HG03457 (cell line): ENCODE results near the gene CLEC19A.
"Not testable (repeated sequence)": the region's sequence is repeated elsewhere in the genome, so short reads cannot be mapped to it uniquely, and the experiment has no call there.

Experiments
- ATAC-seq: cut with Tn5 transposase; IDR thresholded peaks from one replicate; pipeline ENCODE4 v1.9.1; 2021; ENCODE audit warnings: moderate number of reproducible peaks; ENCODE audit not compliant: unreplicated experiment

Gene CLEC19A

DNA sequence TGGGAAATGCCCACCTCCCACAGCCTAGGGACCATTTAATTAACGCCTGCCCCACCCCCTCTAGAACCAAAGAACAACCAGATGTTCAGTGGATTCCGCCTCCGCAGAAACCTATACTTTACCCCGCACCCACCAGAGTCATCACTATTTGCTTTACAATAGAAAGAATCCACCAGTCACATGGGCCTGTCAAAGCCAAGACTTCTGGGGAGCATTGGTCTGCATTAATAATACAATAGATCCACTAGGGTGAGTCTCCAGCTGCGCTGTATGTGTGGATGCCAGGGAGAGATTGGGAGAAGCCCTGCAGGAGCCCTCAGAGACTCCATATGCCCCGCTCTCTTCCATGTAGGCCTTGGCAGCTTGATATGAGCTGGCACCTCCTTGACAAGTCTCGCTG lies 31.3 kb downstream of the CLEC19A start:
- ATAC-seq, result no peak

DNA sequence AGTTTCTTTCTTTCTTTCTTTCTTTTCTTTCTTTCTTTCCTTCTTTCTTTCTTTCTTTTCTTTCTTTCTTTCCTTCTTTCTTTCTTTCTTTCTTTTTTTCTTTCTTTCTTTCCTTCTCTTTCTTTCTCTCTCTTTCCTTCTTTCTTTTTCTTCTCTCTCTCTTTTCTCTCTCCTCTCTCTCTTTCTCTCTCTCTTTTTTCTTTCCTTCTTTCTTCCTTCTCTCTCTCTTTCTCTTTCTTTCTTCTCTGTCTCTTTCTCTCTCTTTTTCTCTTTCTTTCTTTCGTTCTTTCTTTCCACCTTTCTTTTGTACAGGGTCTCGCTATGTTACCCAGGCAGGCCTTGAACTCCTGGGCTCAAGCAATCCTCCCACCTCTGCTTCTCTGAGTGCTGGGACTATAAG lies 35.7 kb downstream of the CLEC19A start:
- not testable (repeated sequence) for ATAC-seq

DNA sequence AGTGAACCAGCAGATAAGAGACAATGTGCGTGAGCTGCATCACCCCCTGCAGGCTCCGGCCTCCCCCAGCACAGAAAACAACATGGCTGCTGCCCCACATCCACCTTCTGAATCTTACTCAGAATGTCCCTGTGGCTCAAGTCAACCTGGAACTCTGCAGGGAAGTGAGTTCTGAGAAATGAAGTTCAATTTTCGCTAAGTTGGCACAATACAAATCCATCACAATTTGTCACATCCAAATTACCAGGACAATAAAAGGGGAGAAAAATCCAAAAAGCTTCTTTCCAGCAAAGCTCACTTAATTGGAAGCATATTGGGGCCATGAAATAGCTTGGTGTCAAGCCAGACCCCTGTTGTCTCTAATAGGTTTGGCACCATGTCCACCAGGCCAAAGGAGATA lies 38.1 kb downstream of the CLEC19A start:
- no peak for ATAC-seq

DNA sequence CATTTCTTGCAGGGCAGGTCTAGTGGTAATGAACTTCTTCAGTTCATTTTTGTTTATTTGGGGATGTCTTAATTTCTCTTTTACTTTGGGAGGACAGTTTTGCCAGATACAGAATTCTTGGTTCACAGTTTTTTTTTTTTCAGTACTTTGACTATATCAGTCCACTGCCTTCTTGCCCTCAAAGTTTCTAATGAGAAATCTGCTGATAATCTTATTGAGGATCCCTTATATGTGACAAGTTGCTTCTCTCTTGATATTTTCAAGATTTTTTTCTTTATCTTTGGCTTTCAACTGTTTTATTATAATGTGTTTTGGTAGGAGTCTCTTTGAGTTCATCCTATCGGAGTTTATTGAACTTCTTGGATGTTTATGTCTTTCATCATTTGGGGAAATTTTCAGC lies 42.8 kb downstream of the CLEC19A start:
- no peak for ATAC-seq

DNA sequence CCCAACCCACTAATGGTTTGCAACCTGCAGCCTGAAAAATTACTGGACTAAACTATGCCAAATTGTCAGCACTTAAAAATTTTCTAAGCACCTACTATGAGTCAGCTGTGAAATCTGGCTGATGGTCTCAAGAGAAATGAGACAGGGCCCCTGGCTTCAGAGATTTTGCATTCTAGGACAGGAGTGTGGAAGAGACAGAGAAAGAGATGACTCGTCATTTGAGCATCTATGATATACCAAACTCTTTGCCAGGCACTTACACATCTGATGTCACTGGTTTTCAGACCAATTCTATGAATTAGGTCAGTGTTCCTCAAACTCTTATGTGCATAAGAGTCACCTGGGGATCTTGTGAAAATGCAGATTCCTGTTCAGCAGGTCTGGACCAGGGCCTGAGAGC lies 44.4 kb downstream of the CLEC19A start:
- ATAC-seq, result no peak

DNA sequence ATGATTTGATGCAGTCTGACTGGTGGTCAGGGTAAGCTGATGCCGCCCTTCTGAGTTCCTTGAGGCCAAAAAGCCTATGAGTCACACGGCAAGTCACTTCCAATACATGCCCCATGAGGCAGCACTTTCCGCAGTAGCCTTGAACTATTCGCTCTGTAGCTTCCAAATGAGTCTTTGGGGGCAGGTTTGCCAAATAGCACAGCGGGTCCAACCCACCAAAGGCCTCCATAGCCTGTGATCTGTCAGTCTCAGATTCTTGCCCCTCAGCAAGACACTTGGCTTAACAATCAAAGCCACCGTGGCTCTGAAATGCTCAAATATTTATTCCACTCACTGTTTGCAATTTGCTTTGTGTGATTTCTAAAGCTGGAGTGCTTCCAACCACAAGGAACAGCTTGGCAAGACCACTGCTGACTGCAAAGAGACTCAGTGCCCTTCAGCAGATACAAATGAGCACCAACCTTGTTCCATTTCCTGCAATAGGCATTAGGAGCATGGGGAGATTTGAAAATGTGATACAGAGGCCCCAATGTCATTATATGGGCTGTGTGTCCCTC lies 45.4 kb downstream of the CLEC19A start:
- no peak for ATAC-seq

DNA sequence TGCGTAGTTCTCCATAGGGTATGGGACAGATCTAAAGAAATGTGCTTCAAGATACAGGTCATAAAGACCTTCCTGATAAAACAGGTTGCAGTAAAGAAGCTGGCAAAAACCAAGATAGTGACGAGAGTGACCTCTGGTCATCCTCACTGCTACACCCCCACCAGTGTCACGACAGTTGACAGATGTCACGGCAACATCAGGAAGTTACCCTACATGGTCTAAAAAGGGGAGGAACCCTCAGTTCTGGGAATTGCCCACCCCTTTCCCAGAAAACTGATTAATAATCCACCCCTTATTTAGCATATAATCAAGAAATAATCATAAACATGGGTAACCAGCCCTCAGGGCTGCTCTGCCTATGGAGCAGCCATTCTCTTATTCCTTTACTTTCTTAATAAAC lies 46.3 kb downstream of the CLEC19A start:
- no peak for ATAC-seq

DNA sequence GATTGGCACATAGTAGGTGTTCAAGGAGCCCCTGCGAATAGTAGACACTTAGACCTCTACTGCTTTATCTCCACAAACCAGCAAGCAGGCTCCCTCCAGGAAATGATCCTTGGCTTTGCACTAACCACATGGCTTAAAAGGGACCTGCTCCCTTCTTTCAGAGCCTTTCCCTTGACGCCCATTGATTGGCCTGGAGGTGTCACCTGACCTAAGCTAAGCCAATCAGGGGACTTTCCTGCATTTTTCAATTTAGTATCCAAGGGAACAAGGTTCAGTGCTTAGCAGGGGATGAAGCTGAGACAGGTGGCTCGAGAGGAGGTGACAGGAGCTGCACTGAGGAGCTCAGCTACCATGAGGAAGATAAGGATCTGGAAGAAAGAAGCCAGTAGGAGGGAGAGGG lies 52.8 kb downstream of the CLEC19A start:
- no peak for ATAC-seq

DNA sequence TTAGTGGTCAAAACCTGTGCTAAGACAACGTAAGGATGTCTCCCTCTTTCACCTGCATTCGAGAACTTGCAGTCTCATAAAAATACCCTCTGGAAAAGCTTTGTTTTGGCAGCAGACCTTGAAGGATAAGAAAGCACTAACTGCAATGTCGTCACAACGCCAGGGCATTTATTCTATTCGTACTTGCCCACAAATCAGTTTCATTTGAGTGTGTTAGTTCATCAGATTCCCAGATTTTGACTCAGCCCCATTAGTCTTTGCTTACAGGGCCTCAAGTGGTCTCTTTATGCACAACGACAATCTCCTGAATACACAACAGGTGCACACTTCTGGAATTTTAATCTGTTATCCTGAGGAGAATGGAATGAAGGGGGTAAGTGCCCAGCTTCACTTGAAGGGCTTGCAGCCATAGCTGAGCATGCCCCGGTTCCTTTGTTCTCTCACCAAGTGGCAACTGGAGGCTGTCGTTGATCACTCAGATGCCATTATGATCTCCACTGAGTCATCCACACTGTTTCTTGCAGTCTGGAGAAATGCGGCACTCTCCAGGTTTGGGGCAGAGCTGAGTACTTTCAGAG lies 58.8 kb downstream of the CLEC19A start:
- no peak for ATAC-seq

DNA sequence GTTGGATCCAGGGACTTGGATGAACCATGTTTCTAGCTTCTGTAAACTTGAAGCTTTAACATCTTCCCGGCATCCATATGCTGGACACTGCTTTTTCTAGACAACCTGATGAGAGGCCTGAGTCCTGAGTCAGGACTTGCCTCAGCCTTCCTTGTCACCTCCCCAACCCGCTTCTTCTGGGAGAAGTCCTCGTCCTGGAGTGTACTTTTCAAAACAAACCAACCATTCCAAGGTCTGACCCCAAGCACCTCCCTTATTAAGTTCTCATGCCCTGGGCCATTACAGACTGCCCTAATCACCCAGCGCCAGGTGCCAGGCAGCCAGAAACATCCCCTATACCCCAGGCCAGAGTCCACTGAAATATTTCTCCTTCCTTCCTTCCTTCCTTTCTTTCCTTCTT lies 59.4 kb downstream of the CLEC19A start:
- no peak for ATAC-seq

DNA sequence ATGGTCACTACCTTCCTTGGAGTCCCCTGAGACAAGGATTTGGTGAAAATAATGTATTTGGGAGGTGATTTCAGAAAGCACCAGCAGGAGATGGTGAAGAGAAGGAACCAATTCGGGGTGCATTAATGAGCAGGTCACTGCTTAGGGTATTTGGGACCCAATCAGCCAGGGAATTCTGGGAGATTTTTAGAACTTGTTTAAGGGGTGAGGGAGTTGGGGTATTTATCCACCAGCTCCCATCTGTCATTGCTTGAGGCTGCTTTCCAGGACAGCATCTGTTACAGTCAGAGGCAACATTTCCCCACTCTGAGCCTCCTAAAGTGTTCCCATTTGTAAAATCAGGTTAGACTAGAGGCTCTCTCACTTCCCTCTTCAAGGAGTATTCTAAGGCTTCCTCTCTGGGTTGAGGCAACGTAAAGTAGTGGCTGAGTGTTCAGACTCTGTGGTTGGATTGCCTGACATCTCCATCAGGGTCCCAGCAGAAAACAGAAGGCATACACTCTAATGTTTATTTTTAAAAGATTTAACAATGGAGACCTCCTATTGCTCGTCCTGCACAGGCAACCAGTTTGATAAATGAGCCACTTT lies 60.9 kb downstream of the CLEC19A start:
- ATAC-seq, result no peak

DNA sequence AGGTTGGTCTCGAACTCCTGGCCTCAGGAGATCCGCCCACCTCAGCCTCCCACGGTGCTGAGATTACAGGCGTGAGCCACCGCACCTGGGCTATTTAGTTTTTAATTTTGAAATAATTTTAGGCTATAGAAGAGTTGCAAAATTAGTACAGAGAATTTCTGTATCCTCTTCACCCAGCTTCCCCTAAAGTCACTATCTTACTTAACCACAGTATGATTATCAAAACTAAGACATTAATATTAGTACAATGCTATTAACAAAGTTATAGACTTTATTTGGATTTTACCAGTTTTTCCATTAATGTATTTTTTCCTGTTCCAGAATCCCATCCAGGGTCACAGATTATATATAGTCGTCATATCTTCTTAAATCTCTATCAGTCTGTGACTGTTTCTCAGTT lies 62.6 kb downstream of the CLEC19A start:
- ATAC-seq, result no peak

DNA sequence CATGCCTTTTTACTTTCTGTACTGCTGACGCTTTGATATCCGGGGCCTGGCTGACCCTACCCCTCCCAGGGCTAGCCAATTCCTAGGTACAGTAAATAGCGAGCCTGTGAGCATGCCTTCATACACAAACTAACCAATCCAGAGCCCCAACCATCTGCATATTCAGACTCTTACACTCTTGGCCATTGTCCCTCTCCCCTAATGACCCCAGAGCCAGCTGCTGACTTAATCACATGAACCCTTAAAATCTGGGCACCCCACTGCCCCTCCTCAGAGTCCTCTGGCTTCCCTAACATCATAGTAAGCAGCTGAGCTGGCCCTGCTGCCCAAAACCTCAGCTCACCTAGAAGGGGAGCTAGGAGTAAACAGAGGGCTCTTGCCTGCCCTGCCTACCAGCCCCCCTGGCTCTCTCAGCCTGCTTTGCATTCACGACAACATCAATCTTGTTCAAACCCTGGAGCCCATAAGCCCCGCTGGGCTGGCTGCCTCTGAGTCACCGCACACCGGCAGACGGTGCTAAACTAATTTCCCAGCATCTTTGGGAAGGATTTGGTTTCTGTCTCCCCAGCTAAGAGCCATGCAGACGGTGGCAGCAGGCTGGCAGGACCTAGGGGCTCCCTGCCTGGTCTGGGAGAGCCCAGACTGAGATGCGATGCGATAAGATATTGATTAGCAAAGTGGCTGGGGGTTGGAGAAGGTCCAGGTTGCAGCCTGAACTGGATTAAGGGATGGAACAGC lies 63.2 kb downstream of the CLEC19A start:
- ATAC-seq, result no peak

DNA sequence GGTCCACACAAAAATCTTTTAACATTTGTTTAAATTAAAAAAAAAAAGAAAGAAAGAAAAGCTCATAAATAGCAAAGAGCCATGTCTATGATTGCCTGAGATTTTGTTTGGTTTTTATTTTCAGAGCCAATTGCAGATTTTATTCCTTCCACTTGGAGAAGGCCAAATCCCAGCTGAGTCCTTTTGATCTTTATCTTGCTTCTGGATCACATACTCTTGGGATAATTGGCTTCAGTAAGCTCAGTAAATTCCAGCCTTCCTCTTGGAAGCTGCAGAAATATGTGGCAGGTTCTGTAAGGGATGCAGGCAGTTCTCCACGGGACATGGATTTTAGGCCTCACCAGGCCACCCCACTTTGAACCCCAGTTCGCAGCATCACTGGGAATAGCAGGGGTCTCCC lies 68.8 kb downstream of the CLEC19A start:
- no peak for ATAC-seq

DNA sequence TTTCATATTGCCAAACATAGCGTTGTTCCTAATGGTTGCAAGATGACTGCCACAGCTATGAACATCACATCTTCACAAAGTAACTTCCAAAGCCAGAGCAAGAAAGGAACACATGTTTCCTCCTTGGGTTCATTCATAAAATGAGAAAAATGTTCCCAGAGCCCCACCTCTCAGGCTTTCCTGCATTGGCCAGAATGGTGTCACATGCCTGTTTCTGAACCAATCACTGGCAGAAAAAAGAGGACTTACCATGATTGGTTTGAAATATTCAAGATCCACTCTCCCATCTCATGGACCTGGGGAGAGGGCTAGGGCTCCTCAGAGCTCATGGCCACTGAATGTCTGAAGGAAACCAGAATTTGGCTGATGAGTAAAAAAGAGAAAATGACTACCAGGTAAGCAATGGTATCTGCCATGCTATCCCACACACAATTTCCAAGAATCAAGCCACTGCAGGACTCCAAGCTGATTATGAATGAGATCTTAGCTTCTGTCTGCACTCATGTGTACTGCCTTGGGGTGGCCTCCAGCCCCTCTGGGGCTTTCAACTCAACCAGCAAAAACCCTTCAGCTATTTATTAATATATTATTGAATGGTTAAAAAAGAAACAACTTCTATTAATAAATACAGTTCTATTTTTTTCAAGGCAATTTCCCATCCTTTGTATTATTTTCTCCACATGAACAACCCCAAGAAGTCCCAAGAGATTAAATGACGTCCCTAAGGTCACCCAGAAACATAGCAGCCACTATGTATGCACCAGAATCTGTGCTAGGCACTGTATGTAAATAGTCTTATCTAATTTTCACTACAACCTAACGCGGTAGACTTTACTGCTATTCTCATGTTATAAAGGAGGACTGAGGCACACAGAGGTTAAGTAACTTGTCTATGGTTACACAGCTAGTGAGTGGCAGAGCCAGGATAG lies 70.8 kb downstream of the CLEC19A start:
- no peak for ATAC-seq

DNA sequence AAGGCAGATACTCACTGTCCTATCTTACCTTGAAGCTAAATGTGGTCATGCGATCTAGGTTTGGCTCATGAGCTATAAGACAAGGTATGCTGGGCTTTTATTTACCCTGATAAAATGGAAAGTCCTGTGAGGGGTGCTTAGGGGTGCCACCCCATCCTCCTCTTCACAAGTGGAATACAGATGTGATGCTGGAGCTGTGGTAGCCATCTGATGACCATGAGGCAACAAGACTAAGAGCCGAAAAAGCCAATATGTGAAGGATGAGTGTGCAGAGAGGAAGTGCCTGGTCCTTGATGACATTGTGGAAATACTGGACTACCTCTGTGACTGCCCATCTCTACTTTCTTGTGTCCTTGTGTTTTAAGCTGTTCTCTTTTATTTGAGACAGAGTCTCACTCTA lies 74.0 kb downstream of the CLEC19A start:
- ATAC-seq, result no peak
